A673 (cell line): ENCODE results near the gene STT3A. TPM values are rescaled to one million over a fixed set of nuclear protein-coding genes. Genes with fewer than 3 reads are reported as not detected.

Source experiments
- BruUV-seq: library from RNA; stranded (reverse); fragments of 400-500 nt; replicated peaks from 2 replicates; lab custom pipeline; 2021; lab: Mats Ljungman, UMichigan
- CTCF ChIA-PET: fragments of 300-600 bp; sonication (Branson Sonifier 250); formaldehyde crosslinking; loops from one replicate; lab custom pipeline; 2022; ENCODE audit warnings: antibody characterized with exemption; lab: Charles Lee
- POLR2A ChIA-PET: fragments of 300-600 bp; sonication (Branson Sonifier 250); formaldehyde crosslinking; loops from one replicate; lab custom pipeline; 2022; ENCODE audit warnings: antibody characterized with exemption; ENCODE audit not compliant: low non-redundant PET; lab: Charles Lee
- DNase-seq: peaks from one replicate; pipeline ENCODE4 v3.0.0-alpha.2; 2015; ENCODE audit warnings: low spot score
- H3K27ac ChIP-seq: fragments of 200-600 bp; sonication (generic); 2 replicates; pipeline ENCODE4 v1.5.1; 2016; ENCODE audit warnings: mixed run types, low read depth, mild to moderate bottlenecking, mixed read lengths, antibody characterized with exemption, low read length; ENCODE audit not compliant: poor library complexity, severe bottlenecking
- H3K27me3 ChIP-seq: fragments of 200-600 bp; sonication (generic); replicated peaks from 2 replicates; pipeline ENCODE4 v1.6.1; 2017; ENCODE audit warnings: mixed run types, low read depth, mild to moderate bottlenecking, mixed read lengths, antibody characterized with exemption, low read length; ENCODE audit not compliant: insufficient read depth, poor library complexity
- H3K36me3 ChIP-seq: fragments of 200-600 bp; sonication (generic); 2 replicates; pipeline ENCODE4 v1.6.1; 2016; ENCODE audit warnings: mixed run types, mild to moderate bottlenecking, mixed read lengths, antibody characterized with exemption, low read length; ENCODE audit not compliant: insufficient read depth, poor library complexity, severe bottlenecking
- H3K4me1 ChIP-seq: fragments of 200-600 bp; sonication (generic); 2 replicates; pipeline ENCODE4 v1.6.1; 2017; ENCODE audit warnings: mixed run types, mild to moderate bottlenecking, mixed read lengths, antibody characterized with exemption, low read length; ENCODE audit not compliant: insufficient read depth, poor library complexity, severe bottlenecking
- H3K4me3 ChIP-seq: fragments of 200-600 bp; sonication (generic); 2 replicates; pipeline ENCODE4 v1.5.1; 2016; ENCODE audit warnings: low read depth, mixed run types, mild to moderate bottlenecking, mixed read lengths, low read length; ENCODE audit not compliant: poor library complexity, severe bottlenecking
- H3K9me3 ChIP-seq: fragments of 200-600 bp; sonication (generic); 2 replicates; pipeline ENCODE4 v1.6.1; 2016; ENCODE audit warnings: mixed run types, low read depth, mild to moderate bottlenecking, mixed read lengths, antibody characterized with exemption, low read length; ENCODE audit not compliant: poor library complexity, severe bottlenecking
- CTCF ChIP-seq: fragments of 300-800, 200-600 bp; sonication (generic); conservative IDR thresholded peaks from 2 replicates; pipeline ENCODE4 v1.5.1; 2017; ENCODE audit warnings: low read depth, mild to moderate bottlenecking, antibody characterized with exemption, low read length, moderate library complexity, mixed read lengths
- EZH2 ChIP-seq: fragments of 200-600 bp; sonication (generic); IDR thresholded peaks from 2 replicates; pipeline ENCODE4 v1.6.1; 2017; ENCODE audit warnings: borderline replicate concordance, low read depth, mild to moderate bottlenecking, mixed read lengths, antibody characterized with exemption, low read length; ENCODE audit not compliant: poor library complexity, severe bottlenecking
- intact Hi-C: fragments of 100-400 bp; cut with micrococcal nuclease; formaldehyde crosslinking; loops from one replicate; pipeline ENCODE4 v1.10.0; 2022; ENCODE audit not compliant: unreplicated experiment
- total RNA-seq: library from RNA; stranded (reverse); gene quantifications from 2 replicates; pipeline ENCODE4 v1.2.3, GENCODE V29; 2021

The STT3A gene
- total RNA-seq, 1 experiment from 2014 or later: 278 TPM

- DNase-seq: peak; percentile 40
- Histone ChIP-seq H3K27ac (no peak overlapping the region), H3K9me3 (no peaks in the 10 kb centered on the region), H3K4me3 (no peak overlapping the region), H3K4me1 (peaks cover 5% of the 10 kb centered on the region), H3K36me3 (peaks cover 12% of the 10 kb centered on the region), H3K27me3 (no peaks in the 10 kb centered on the region)
- intact Hi-C loops: no loop called here
- POLR2A ChIA-PET: no interaction called here
- TF ChIP-seq EZH2 (no peak), CTCF (no peak)
- BruUV-seq: no TSS peak
- CTCF ChIA-PET: no interaction called here
Measured at GRCh38 chr11:125588505-125588904, 4.1 kb upstream of the STT3A start.

GRCh38 chr11:125591649-125592304 is 875 bp upstream of the STT3A start:
- intact Hi-C loops: loop anchor here (1.0 to 5.0 kb wide), 2 partner anchors 34 to 639 kb away; partner anchors contain the start of genes CCDC15 and CHEK1
- Histone ChIP-seq H3K27ac (peak overlapping the region; percentile 92), H3K4me3 (peak overlapping the region; percentile 75), H3K27me3 (no peaks in the 10 kb centered on the region), H3K4me1 (peaks cover 15% of the 10 kb centered on the region), H3K36me3 (peaks cover 13% of the 10 kb centered on the region), H3K9me3 (no peaks in the 10 kb centered on the region)
- TSS peak; percentile 96 for BruUV-seq
- no peak for TF ChIP-seq CTCF
- no peak for TF ChIP-seq EZH2
- DNase-seq: peak; percentile 39
- ChIA-PET CTCF (interaction anchor here (1.0 kb wide), 1 partner anchor 296 kb away, joined by 5 read pairs; the partner anchor contains the start of gene HYLS1), POLR2A (no interaction called here)

GRCh38 chr11:125593114-125593820 is 615 bp downstream of the STT3A start:
- CTCF ChIA-PET: interaction anchor here (1.0 kb wide), 1 partner anchor 294 kb away, joined by 5 read pairs; the partner anchor contains the start of gene HYLS1
- peaks cover 13% of the 10 kb centered on the region for H3K4me1 ChIP-seq
- POLR2A ChIA-PET: no interaction called here
- no peak for TF ChIP-seq EZH2
- no peak for TF ChIP-seq CTCF
- H3K4me3 ChIP-seq: peak overlapping the region; percentile 75
- no peak for DNase-seq
- no peaks in the 10 kb centered on the region for H3K27me3 ChIP-seq
- H3K27ac ChIP-seq: peak overlapping the region; percentile 63
- H3K36me3 ChIP-seq: peaks cover 28% of the 10 kb centered on the region
- BruUV-seq: TSS peak; percentile 75
- intact Hi-C loops: loop anchor here (5.0 kb wide), 1 partner anchor 641 kb away; the partner anchor contains the start of gene CCDC15
- no peaks in the 10 kb centered on the region for H3K9me3 ChIP-seq
